NCI-H2227 (cell line): ENCODE results near the gene KBTBD8.

Experiments used
- DNase-seq: peaks from one replicate; lab custom pipeline; 2025; ENCODE audit not compliant: unreplicated experiment; lab: John Stamatoyannopoulos, UW

KBTBD8 gene

DNA sequence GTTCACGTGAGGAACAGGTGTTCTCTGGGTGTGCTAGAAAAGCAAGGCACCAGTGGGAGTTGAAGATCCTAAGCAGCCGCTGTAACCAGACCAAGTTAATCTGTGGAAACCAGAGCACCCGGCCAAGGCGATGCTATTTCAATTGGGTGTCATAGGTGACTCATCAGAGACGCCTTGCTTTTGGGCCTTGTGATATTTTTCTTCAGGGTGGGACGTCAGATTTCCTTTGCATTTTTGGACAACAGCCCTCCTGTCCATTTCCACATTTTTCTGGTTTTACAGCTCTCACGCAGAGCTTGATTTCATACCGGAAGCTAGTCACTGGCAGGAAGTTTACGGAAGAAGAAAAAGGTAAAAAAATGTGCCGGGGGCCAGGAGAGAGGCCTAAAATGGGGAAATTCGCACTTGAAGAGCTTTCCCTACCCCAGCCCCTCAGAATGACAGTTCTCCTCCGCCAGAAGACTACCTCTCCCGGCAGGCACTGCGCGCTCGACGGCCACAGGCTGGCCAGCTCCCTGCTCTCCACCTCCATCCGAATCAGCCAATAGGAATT, 471 bp upstream of the KBTBD8 start:
- DNase-seq, result no peak

DNA sequence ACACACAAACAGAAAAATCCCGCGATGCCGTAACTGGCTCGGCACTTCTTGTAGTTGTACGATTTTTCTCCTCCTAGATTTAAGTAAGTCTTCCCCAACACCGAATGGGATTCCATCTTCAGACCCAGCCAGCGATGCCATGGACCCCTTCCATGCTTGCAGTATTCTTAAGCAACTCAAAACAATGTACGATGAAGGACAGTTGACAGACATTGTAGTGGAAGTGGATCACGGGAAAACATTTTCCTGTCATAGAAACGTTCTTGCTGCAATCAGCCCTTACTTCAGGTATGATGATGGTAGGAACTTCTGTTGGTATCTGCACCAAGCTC, 763 bp downstream of the KBTBD8 start:
- no peak for DNase-seq

GRCh38 chr3:67000009-67000408, 1.9 kb downstream of the KBTBD8 start:
- no peak for DNase-seq

GRCh38 chr3:67001086-67001861, 3.2 kb downstream of the KBTBD8 start:
- DNase-seq, result no peak

GRCh38 chr3:67005974-67006373, 7.9 kb downstream of the KBTBD8 start:
- DNase-seq, result no peak

DNA sequence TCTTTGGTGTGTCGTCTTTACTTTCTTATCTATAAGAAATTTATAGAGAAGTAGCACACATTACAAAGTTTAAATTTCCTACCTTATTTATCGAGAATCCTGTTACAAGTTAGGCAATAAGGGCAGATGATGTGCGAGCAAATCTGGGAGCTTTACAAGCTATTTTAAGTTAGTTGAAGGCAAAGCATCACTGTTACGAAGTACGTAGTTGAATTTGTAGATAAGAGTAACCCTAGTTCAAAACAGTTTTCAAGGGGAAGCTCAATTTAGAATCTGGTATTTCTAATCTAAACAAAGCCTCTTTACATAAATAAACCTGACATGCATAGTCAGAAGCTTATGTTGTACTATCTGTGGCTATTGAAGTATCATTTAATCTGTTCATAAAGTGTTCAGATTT, 8.4 kb downstream of the KBTBD8 start:
- no peak for DNase-seq

DNA sequence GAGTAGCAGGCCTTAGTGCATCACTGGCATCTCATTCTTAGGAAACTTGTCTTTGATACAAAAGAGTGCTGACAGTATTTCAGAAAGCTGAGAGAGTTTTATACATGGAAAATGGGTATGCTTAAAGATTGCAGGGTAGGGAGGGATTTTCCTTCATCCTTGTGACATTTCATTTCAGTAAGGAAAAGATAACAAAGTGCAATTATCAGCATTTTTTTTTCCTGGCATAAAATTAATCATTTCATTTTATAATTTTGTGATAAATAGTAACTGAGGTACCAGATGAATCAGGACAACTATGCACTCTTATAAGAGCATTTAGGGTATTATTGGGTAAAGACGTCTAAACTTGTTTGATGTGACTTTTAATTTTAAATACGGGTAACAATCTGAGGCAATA, 10.3 kb downstream of the KBTBD8 start:
- no peak for DNase-seq

DNA sequence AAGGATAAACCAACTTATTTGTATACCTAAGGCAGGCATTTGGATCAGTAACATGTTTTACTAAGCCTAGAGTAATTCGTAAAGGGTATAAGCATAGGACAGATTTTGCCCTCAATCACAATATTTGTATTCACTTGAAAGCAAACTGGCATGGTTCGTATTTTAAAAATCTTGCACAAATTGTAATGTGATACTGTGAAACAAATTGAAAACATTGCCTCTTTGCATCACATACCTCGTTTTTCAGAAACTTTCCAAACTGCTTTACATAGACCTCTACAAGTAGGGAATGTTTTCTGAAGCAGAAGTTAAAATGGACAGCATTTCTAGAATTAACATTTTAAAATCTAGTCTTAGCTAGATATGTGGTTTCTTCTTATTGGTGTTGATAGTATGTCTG, 11.6 kb downstream of the KBTBD8 start:
- DNase-seq, result no peak

- DNase-seq, result no peak
These were observed 13.5 kb downstream of the KBTBD8 start for GRCh38 chr3:67011414-67012131.

DNA sequence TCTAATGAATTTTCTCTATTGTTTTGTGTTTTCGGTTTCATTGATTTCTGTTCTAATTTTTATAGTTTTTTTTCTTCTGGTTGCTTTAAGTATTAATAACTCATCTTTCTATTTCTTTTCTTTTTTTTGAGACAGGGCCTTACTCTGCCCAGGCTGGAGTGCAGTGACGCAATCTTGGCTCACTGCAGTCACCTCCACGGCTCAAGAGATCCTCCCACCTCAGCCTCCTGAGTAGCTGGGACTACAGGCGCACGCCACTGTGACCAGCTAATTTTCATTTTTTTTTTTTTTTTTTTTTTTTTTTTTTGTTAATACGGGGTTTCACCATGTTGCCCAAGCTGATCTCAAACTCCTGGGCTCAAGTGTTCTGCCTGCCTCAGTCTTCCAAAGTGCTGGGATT, 14.5 kb downstream of the KBTBD8 start:
- no peak for DNase-seq

DNA sequence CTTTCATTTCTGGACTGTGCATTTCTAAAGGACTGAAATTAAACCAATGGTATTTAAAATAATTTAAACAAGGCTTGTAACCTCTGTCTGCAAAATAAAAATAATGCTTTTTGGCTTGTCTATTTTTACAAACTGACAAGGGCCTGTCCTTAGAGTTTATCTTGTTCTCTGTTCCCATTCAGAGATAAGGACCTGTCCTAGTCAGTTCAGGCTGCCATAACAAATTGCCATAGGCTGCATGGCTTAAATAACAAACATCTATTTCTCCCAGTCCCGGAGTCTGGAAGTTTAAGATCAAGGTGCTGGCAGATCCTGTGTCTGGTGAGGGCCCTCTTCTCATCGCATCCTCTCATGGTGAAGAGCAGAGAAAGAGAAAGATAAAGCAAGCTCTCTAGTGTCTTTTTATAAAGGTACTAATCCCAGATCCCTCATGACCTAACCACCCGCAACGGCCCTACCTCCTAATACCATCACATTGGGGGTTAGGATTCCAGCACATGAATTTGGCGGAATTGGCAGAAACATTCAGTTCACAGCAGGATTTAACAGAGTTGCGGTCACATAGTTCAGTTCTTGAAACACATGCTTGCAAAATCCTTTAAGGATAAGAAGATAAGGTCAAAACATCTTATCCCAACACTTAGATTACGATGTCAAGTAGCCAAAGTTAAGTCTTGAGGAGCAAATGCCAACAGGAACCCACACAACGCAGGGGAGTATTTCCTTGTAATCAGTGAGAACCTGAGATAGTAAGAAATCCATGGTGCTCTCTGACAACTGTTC, 17.8 kb downstream of the KBTBD8 start:
- DNase-seq, result no peak

GRCh38 chr3:67016522-67017080, 18.5 kb downstream of the KBTBD8 start:
- no peak for DNase-seq

GRCh38 chr3:67017211-67017610, 19.1 kb downstream of the KBTBD8 start:
- no peak for DNase-seq

DNA sequence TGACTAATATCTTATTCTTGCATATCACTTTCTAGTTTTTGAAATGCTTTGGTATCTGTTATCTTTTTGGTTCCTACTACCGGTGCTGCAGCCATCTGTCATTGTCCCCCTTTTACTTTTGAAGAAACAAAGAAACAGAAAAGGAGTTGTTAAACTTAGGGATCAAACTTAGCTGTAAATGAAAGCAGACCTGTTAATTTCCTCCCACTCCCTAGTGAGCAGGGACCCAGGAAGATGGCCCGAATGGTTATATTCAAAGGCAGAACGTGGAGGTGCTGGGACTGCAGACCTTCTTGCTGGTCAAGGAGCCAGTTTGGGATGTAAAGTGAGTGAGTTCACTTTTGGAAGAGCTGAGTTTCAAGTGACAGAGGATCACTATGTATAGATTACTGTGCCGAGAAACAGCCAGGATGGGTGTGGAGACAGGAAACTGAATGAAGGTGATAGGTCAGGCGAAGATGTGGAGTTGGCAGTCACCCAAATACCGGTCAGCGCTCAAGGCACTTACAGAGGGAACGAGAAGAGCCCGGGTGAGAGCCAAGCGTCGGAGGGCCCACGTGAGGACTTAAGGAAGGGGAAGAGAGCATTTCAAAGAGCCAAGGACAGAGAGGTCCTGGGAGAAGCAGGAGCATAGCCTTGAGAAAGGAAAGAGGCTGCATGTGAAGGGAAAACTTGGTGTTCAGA, 20.1 kb downstream of the KBTBD8 start:
- DNase-seq, result peak; percentile 52

DNA sequence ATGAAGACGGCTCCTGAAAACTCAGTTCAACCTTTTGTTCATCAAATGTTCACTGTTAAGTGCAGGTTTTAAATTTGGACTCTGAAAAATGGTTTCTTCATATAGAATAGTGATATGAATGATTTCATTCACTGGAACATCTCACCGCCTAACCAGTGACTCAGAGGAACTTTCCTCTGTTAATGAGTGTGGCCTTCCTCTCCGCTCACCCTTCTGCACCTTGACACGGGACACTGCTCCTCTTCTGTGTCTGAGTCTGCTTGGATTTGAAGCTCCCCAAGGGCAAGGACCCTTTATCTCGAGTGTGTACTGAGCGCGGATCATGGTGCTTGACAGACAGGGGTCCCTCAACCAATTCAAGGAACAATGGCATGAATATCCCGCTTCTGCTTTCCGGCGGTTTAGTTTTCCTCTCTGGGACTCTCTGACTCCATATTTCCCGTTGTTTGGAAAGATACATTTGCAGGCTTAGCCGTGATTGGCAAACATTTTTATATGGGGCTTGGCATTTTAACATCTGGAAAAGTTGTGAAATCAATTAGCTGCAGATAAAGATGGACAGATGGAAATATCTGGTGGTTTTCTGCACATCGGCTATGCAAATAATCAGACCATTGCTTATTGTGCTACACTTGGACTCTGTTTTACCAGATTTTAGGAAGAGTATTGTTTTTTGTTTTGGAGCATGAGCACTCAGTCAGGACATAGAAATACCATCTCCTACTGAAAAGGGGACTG, 20.9 kb downstream of the KBTBD8 start:
- no peak for DNase-seq

DNA sequence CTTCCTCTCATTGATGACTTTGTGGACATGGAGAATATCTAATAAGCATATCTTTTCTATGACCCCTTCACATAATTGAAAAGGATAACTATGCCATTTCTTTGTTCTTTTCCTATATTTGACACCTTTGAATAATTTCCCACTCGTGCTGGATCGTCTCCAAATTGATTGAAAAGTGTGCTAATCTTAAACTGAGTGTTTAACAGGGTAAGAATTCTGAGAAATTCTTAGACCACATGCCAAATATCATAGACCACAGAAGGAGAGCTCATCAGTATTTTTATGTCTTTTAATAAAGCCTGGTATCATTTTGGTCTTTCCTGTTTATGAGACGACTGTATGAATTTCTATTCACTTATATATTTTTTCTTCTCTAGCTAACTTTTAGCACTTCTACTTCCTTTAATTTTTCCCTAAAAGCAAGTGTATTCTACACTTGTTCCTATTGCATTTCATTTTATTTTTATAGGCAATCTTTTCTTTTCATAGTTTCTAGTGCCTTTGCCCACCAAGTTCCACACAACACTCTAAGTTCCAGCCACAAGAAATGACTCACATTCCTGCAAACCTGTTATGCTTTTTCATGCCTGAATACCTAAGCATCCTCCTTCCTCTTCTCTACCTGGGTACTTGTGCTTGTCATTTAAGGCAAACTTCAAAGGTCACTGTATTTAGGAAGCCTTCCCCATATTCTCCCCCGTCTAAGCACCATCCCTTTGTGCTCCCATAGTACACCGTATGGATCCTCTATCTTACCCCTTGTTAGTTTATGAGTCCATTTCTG, 30.1 kb downstream of the KBTBD8 start:
- DNase-seq, result no peak

GRCh38 chr3:67030785-67031740, 33.0 kb downstream of the KBTBD8 start:
- DNase-seq, result no peak

GRCh38 chr3:67031986-67032385, 33.9 kb downstream of the KBTBD8 start:
- peak; percentile 45 for DNase-seq
